K562 (cell line): Measurements from ENCODE around the gene KRT33A. TPM values are rescaled to one million over a fixed set of nuclear protein-coding genes. Genes with fewer than 3 reads are reported as not detected.

ENCODE experiments used
- ATAC-seq: fragments of 200-7000 bp; cut with Tn5 transposase; 3 replicates; pipeline ENCODE4 v1.9.1; 2020; ENCODE audit warnings: moderate library complexity
- BruUV-seq: library from RNA; stranded (reverse); fragments of 400-500 nt; replicated peaks from 2 replicates; lab custom pipeline; 2021; lab: Mats Ljungman, UMichigan
- CTCF ChIA-PET: fragments of 300-600 bp; formaldehyde crosslinking; extraction: SDS; loops from one replicate; lab custom pipeline; 2021; ENCODE audit warnings: low intra/inter-chr PET ratio; lab: Yijun Ruan, JAX
- POLR2A ChIA-PET: fragments of 300-600, 350-650 bp; sonication (Branson Sonifier 250); formaldehyde crosslinking; extraction: SDS; loops from one replicate; lab custom pipeline; 2021; ENCODE audit warnings: antibody characterized with exemption, inconsistent platforms; lab: Yijun Ruan, JAX
- DNase-seq, 4 experiments: peaks; one replicate each; pipeline versions ENCODE4 v3.0.0 to v3.0.0-alpha.2; 2011 to 2018; ENCODE audit warnings: low spot score in 3 of 4, mixed read lengths in 3 of 4; ENCODE audit errors: extremely low read depth in 1 of 4
- FAIRE-seq: peaks from 2 replicates; lab custom pipeline; 2011; peaks lifted over from hg19 to GRCh38; lab: Jason Lieb, UNC
- H2AFZ ChIP-seq: 2 replicates; pipeline ENCODE4 v1.6.0; 2011; ENCODE audit warnings: low read depth, low read length, control low read depth, inconsistent platforms
- H3K27ac ChIP-seq: fragments of 200-600 bp; 3 replicates; pipeline ENCODE4 v1.8.0; 2011; ENCODE audit warnings: low read depth, mild to moderate bottlenecking, control low read depth, inconsistent platforms, low read length, moderate library complexity, mixed read lengths; ENCODE audit errors: extremely low read depth
- H3K27me3 ChIP-seq, 2 experiments: fragments of 300-600 bp in 1 of 2; 2 replicates in 1 of 2; 3 replicates in 1 of 2; pipeline versions ENCODE4 v1.6.0 to v1.8.0; 2011; ENCODE audit warnings: inconsistent platforms in 2 of 2, low read length in 2 of 2, mild to moderate bottlenecking in 1 of 2, mixed read lengths in 1 of 2, moderate library complexity in 1 of 2; ENCODE audit not compliant: control insufficient read depth in 2 of 2, insufficient read depth in 2 of 2
- H3K36me3 ChIP-seq: fragments of 300-600 bp; 3 replicates; pipeline ENCODE4 v1.8.0; 2011; ENCODE audit warnings: mild to moderate bottlenecking, low read length, inconsistent platforms; ENCODE audit not compliant: control insufficient read depth, insufficient read depth
- H3K4me1 ChIP-seq, 2 experiments: fragments of 200-600 bp in 1 of 2; replicated peaks in 1 of 2; 2 replicates in 1 of 2; 3 replicates in 1 of 2; pipeline versions ENCODE4 v1.5.1 to v1.8.0; 2011; ENCODE audit warnings: inconsistent platforms in 2 of 2, low read length in 2 of 2, mild to moderate bottlenecking in 1 of 2, mixed read lengths in 1 of 2, moderate library complexity in 1 of 2; ENCODE audit not compliant: control insufficient read depth in 2 of 2, insufficient read depth in 2 of 2
- H3K4me2 ChIP-seq: 2 replicates; pipeline ENCODE4 v1.6.1; 2011; ENCODE audit warnings: low read length, control low read depth, inconsistent platforms, mixed read lengths; ENCODE audit not compliant: insufficient read depth
- H3K4me3 ChIP-seq: fragments of 200-600 bp; sonication (generic), shearing (Covaris generic); 2 replicates; pipeline ENCODE4 v1.5.1; 2016; ENCODE audit warnings: control low read depth, inconsistent platforms
- H3K79me2 ChIP-seq: fragments of 200-600 bp; 3 replicates; pipeline ENCODE4 v1.8.0; 2011; ENCODE audit warnings: low read length, inconsistent platforms; ENCODE audit not compliant: control insufficient read depth, insufficient read depth
- H3K9ac ChIP-seq, 2 experiments: 2 replicates each; pipeline versions ENCODE4 v1.6.0 to v1.6.1; 2011; ENCODE audit warnings: low read depth in 2 of 2, low read length in 2 of 2, control low read depth in 1 of 2, inconsistent platforms in 1 of 2, mild to moderate bottlenecking in 1 of 2, mixed read lengths in 1 of 2; ENCODE audit not compliant: insufficient read depth in 1 of 2
- H3K9me1 ChIP-seq: one replicate; pipeline ENCODE4 v1.6.0; 2011; ENCODE audit warnings: inconsistent platforms, mild to moderate bottlenecking, low read length, moderate library complexity; ENCODE audit not compliant: control insufficient read depth, insufficient read depth
- H3K9me3 ChIP-seq: replicated peaks from 2 replicates; pipeline ENCODE4 v1.5.1; 2011; ENCODE audit warnings: low read depth, low read length, inconsistent platforms; ENCODE audit not compliant: control insufficient read depth, insufficient read depth
- H4K20me1 ChIP-seq: replicated peaks from 2 replicates; pipeline ENCODE4 v1.6.1; 2011; ENCODE audit warnings: low read length, inconsistent platforms, mixed read lengths; ENCODE audit not compliant: control insufficient read depth, insufficient read depth
- NONO ChIP-seq, 2 experiments: fragments of 200-400 bp in 1 of 2; fragments of 450-650 bp in 1 of 2; formaldehyde crosslinking in 1 of 2; IDR thresholded peaks; 2 replicates each; pipeline ENCODE4 v1.6.1; 2017; ENCODE audit warnings: low read depth in 2 of 2, mild to moderate bottlenecking in 2 of 2, moderate library complexity in 2 of 2, low read length in 1 of 2
- NR1H2 ChIP-seq: sonication (generic); formaldehyde crosslinking; IDR thresholded peaks from 2 replicates; pipeline ENCODE4 v1.4.0; 2020; ENCODE audit warnings: mild to moderate bottlenecking, missing genetic modification reagents
- SPI1 ChIP-seq: IDR thresholded peaks from 2 replicates; pipeline ENCODE4 v1.6.1; 2011; ENCODE audit warnings: low read depth, low read length, control low read depth, borderline replicate concordance
- STAT5B ChIP-seq: fragments of 250-450 bp; sonication (Bioruptor Pico); IDR thresholded peaks from 2 replicates; pipeline ENCODE4 v1.8.0; 2021; ENCODE audit warnings: mild to moderate bottlenecking, inconsistent platforms
- TSHZ1 ChIP-seq: fragments of 250-450 bp; sonication (Bioruptor Pico); IDR thresholded peaks from 2 replicates; pipeline ENCODE4 v1.4.0; 2020; ENCODE audit warnings: mild to moderate bottlenecking, moderate library complexity
- ZBTB12 ChIP-seq: fragments of 250-450 bp; sonication (Bioruptor Pico); IDR thresholded peaks from 2 replicates; pipeline ENCODE4 v1.4.0; 2020
- ZNF140 ChIP-seq: fragments of 250-450 bp; sonication (Bioruptor Pico); IDR thresholded peaks from 2 replicates; pipeline ENCODE4 v1.8.0; 2021; ENCODE audit warnings: moderate library complexity, mild to moderate bottlenecking, inconsistent platforms
- WGBS: fragments of 100-300 bp; shearing (Covaris generic); methylation state at CpG from one replicate; pipeline ENCODE4 v1.1.6; 2016; ENCODE audit warnings: low coverage, mixed read lengths; ENCODE audit not compliant: insufficient coverage; ENCODE audit errors: missing lambda C conversion rate; 5-methylcytosine and 5-hydroxymethylcytosine counted together
- in situ Hi-C: fragments of 300-500 bp; cut with MboI; formaldehyde crosslinking; loops from 4 replicates; pipeline ENCODE4 v1.15.0; 2018; ENCODE audit warnings: inconsistent platforms, mixed read lengths
- intact Hi-C: fragments of 100-400 bp; cut with micrococcal nuclease; formaldehyde crosslinking; loops from 2 replicates; pipeline ENCODE4 v1.14.2; 2022
- polyA plus RNA-seq, 8 experiments: library from polyadenylated mRNA; depleted of rRNA in 4 of 8; stranded (reverse) in 5 of 8; unstranded in 3 of 8; fragments of >200 nt; fragmentation: Nextera tagmentation in 2 of 8; fragmentation: Illumina TruSeq in 1 of 8; extraction: Ambion mirVana in 2 of 8; extraction: Trizol in 1 of 8; gene quantifications; 2 replicates each; pipeline versions ENCODE4 v1.2.1 to v1.2.3, GENCODE V29; 2011 to 2014; ENCODE audit warnings: inconsistent platforms in 1 of 8, missing spikeins in 1 of 8
- total RNA-seq, 7 experiments: library from RNA; depleted of rRNA in 6 of 7; stranded (reverse); fragments of >200 nt in 6 of 7; fragmentation: Illumina TruSeq in 2 of 7; extraction: Trizol in 2 of 7; gene quantifications; 2 replicates each; pipeline versions ENCODE4 v1.2.1 to v1.2.3, GENCODE V29; 2011 to 2021; ENCODE audit warnings: low replicate concordance in 1 of 7

KRT33A gene
- total and polyA plus RNA-seq, 9 of the 15 experiments (the other 6 are each of a cell fraction or from before 2014, with no cell fraction given): not detected

- no peak for TF ChIP-seq ZNF140 (CRISPR knock-in tag)
- TF ChIP-seq ZBTB12 (CRISPR knock-in tag): no peak
- no peak for TF ChIP-seq STAT5B (CRISPR knock-in tag)
Observed at GRCh38 chr17:41360296-41360995, 9.8 kb upstream of the KRT33A start (continued).

- no TSS peak for BruUV-seq
- CTCF ChIA-PET: no interaction called here
- H4K20me1 ChIP-seq: no peaks in the 10 kb centered on the region
- no peak for DNase-seq
- no peak overlapping the region for H3K9ac ChIP-seq
- H3K4me2 ChIP-seq: no peak overlapping the region
- FAIRE-seq: no peak
- WGBS: 0% methylated on average over 4 of the region's 4 CpGs
- in situ Hi-C loops: no loop called here
- POLR2A ChIA-PET: interaction anchor here (0.8 kb wide), 1 partner anchor 258 kb away, joined by 3 read pairs; no protein-coding TSS in a partner anchor
- H3K4me3 ChIP-seq: no peak overlapping the region
- H3K27ac ChIP-seq: no peak overlapping the region
- TF ChIP-seq TSHZ1 (CRISPR knock-in tag): no peak
- TF ChIP-seq SPI1: peak; percentile 55; the same call in 1 of the 2 replicates
- TF ChIP-seq NR1H2 (CRISPR knock-in tag): no peak
- TF ChIP-seq NONO (IDR thresholded peaks at IDR 0.05; ENCODE audit: low read depth in 2 of 2, low read length in 1 of 2): no peak
- H3K9me1 ChIP-seq: no peaks in the 10 kb centered on the region
- no peaks in the 10 kb centered on the region for H3K27me3 ChIP-seq
- H3K36me3 ChIP-seq: no peaks in the 10 kb centered on the region
- H3K79me2 ChIP-seq: no peaks in the 10 kb centered on the region
- intact Hi-C loops: no loop called here
- H3K9me3 ChIP-seq: no peaks in the 10 kb centered on the region
- no peaks in the 10 kb centered on the region for H3K4me1 ChIP-seq
- no peak for ATAC-seq
- no peak overlapping the region for H2AFZ ChIP-seq
Observed at GRCh38 chr17:41354536-41354935, 3.9 kb upstream of the KRT33A start.
